B cell (primary cell): ENCODE results near the gene ADAMTS16. TPM values are rescaled to one million over a fixed set of nuclear protein-coding genes. Genes with fewer than 3 reads are reported as not detected.

Experiments used
- ATAC-seq: fragments of 200-7000 bp; cut with Tn5 transposase; one replicate; pipeline ENCODE4 v1.10.0; 2021; ENCODE audit warnings: low read depth, mild to moderate bottlenecking, moderate number of reproducible peaks, moderate library complexity
- CTCF ChIA-PET: fragments of 350-600 bp; sonication (Branson Sonifier 250); formaldehyde crosslinking; loops from one replicate; lab custom pipeline; 2021; ENCODE audit warnings: antibody characterized with exemption, inconsistent platforms; lab: Charles Lee
- POLR2A ChIA-PET: fragments of 350-600 bp; sonication (Branson Sonifier 250); formaldehyde crosslinking; loops from one replicate; lab custom pipeline; 2021; ENCODE audit warnings: antibody characterized with exemption; lab: Charles Lee
- DNase-seq: peaks from one replicate; pipeline ENCODE4 v3.0.0; 2013
- H2AFZ ChIP-seq: 2 replicates; pipeline ENCODE4 v1.6.1; 2012; ENCODE audit warnings: mild to moderate bottlenecking, low read depth, low read length; ENCODE audit not compliant: insufficient read depth, poor library complexity, severe bottlenecking
- H3K27ac ChIP-seq, 2 donors: 1 replicate in 1 of 2; 2 replicates in 1 of 2; pipeline ENCODE4 v1.5.1; 2012 to 2013; ENCODE audit warnings: low read length in 2 of 2, mild to moderate bottlenecking in 2 of 2, moderate library complexity in 1 of 2
- H3K27me3 ChIP-seq, 4 experiments: fragments of 200-600 bp in 1 of 4; sonication (generic) in 1 of 4; replicated peaks in 1 of 4; 1 replicate in 2 of 4; 2 replicates in 2 of 4; pipeline versions ENCODE4 v1.6.1 to v1.7.0; 2013 to 2016; ENCODE audit warnings: low read length in 3 of 4, mild to moderate bottlenecking in 2 of 4, mixed read lengths in 1 of 4, moderate library complexity in 1 of 4; ENCODE audit not compliant: insufficient read depth in 4 of 4, control insufficient read depth in 3 of 4; ENCODE audit errors: control extremely low read depth in 1 of 4
- H3K36me3 ChIP-seq, 2 experiments: replicated peaks in 1 of 2; 1 replicate in 1 of 2; 2 replicates in 1 of 2; pipeline versions ENCODE4 v1.6.1 to v1.7.1; 2013; ENCODE audit warnings: low read length in 1 of 2; ENCODE audit not compliant: insufficient read depth in 2 of 2, control insufficient read depth in 1 of 2; ENCODE audit errors: control extremely low read depth in 1 of 2, extremely low read depth in 1 of 2
- H3K4me1 ChIP-seq, 2 donors: fragments of 200-600 bp in 1 of 2; sonication (generic) in 1 of 2; 1 replicate in 1 of 2; 2 replicates in 1 of 2; pipeline versions ENCODE4 v1.5.1 to v1.6.1; 2013 to 2017; ENCODE audit warnings: low read length in 2 of 2; ENCODE audit not compliant: control insufficient read depth in 2 of 2, insufficient read depth in 2 of 2
- H3K4me2 ChIP-seq: replicated peaks from 2 replicates; pipeline ENCODE3; 2012; ENCODE audit warnings: mild to moderate bottlenecking, low read depth, low read length; ENCODE audit not compliant: poor library complexity, severe bottlenecking
- H3K4me3 ChIP-seq, 5 experiments: fragments of 200-600 bp in 1 of 5; sonication (generic) in 1 of 5; 1 replicate in 3 of 5; 2 replicates in 2 of 5; pipeline versions ENCODE4 v1.5.1 to v1.7.0; 2011 to 2016; ENCODE audit warnings: low read length in 4 of 5, mild to moderate bottlenecking in 4 of 5, low read depth in 2 of 5, control low read depth in 1 of 5, moderate library complexity in 1 of 5; ENCODE audit not compliant: insufficient read depth in 1 of 5; ENCODE audit errors: control extremely low read depth in 1 of 5, extremely low read depth in 1 of 5
- H3K79me2 ChIP-seq: fragments of 200-600 bp; sonication (generic); one replicate; pipeline ENCODE4 v1.6.0; 2016; ENCODE audit warnings: low read length; ENCODE audit not compliant: control insufficient read depth, insufficient read depth
- H3K9ac ChIP-seq: fragments of 200-600 bp; sonication (generic); 2 replicates; pipeline ENCODE4 v1.6.1; 2017; ENCODE audit warnings: mild to moderate bottlenecking, low read length, moderate library complexity
- H3K9me3 ChIP-seq, 3 donors: one replicate each; pipeline versions ENCODE4 v1.6.1 to v1.7.1; 2013; ENCODE audit warnings: low read length in 2 of 3; ENCODE audit not compliant: control insufficient read depth in 2 of 3, insufficient read depth in 1 of 3; ENCODE audit errors: control extremely low read depth in 1 of 3
- H4K20me1 ChIP-seq: 2 replicates; pipeline ENCODE4 v1.6.0; 2012; ENCODE audit warnings: mild to moderate bottlenecking, low read length; ENCODE audit not compliant: insufficient read depth, control insufficient read depth, poor library complexity, severe bottlenecking
- H3K27ac Mint-ChIP-seq: one replicate; pipeline ENCODE4 v1.8.0; 2021; ENCODE audit warnings: mixed read lengths
- H3K27me3 Mint-ChIP-seq: one replicate; pipeline ENCODE4 v1.8.0; 2021; ENCODE audit warnings: mixed read lengths
- H3K4me1 Mint-ChIP-seq: one replicate; pipeline ENCODE4 v1.8.0; 2021; ENCODE audit warnings: mixed read lengths
- H3K4me3 Mint-ChIP-seq: one replicate; pipeline ENCODE4 v1.8.0; 2021; ENCODE audit warnings: mixed read lengths
- H3K9me3 Mint-ChIP-seq: one replicate; pipeline ENCODE4 v1.8.0; 2022; ENCODE audit warnings: mixed read lengths; ENCODE audit not compliant: insufficient read depth
- CTCF ChIP-seq: fragments of 200-600 bp; IDR thresholded peaks from one replicate; pipeline ENCODE4 v1.8.0; 2022; ENCODE audit warnings: antibody characterized with exemption, mild to moderate bottlenecking
- EZH2 ChIP-seq: IDR thresholded peaks from 2 replicates; pipeline ENCODE4 v1.6.1; 2012; ENCODE audit warnings: borderline replicate concordance, low read depth, mild to moderate bottlenecking, moderate library complexity, low read length; ENCODE audit not compliant: insufficient read depth, poor library complexity, severe bottlenecking
- WGBS: methylation state at CpG from one replicate; pipeline ENCODE4 v1.1.5; 2013; ENCODE audit warnings: missing lambda C conversion rate; ENCODE audit not compliant: insufficient coverage; 5-methylcytosine and 5-hydroxymethylcytosine counted together
- intact Hi-C: fragments of 100-400 bp; cut with micrococcal nuclease; formaldehyde crosslinking; loops from one replicate; pipeline ENCODE4 v1.10.0; 2022
- polyA plus RNA-seq: library from polyadenylated mRNA; depleted of rRNA; stranded (reverse); fragments of >200 nt; gene quantifications from 2 replicates; pipeline ENCODE4 v1.2.3, GENCODE V29; 2012
- total RNA-seq, 2 donors: library from RNA; stranded (reverse); fragments of 120-200 nt in 1 of 2; gene quantifications; 1 replicate in 1 of 2; 2 replicates in 1 of 2; pipeline versions ENCODE4 v1.2.3 to v1.2.4, GENCODE V29; 2013 to 2022

The ADAMTS16 gene
- total and polyA plus RNA-seq, 2 donors (not counting 1 experiment from before 2014, with no cell fraction given) = not detected

GRCh38 chr5:5290674-5291334, 150.7 kb downstream of the ADAMTS16 start:
- CTCF ChIA-PET = no interaction called here
- no peaks in the 10 kb centered on the region for H4K20me1 ChIP-seq
- Mint-ChIP-seq H3K27me3 (peaks cover 3% of the 10 kb centered on the region), H3K4me3 (no peak overlapping the region), H3K9me3 (peaks cover under 1% of the 10 kb centered on the region), H3K4me1 (no peaks in the 10 kb centered on the region), H3K27ac (no peak overlapping the region)
- intact Hi-C loops = no loop called here
- DNase-seq (no peak), ATAC-seq (no peak)
- no peak overlapping the region for H3K27ac ChIP-seq
- peaks cover 0 to 16% (median 0%) of the 10 kb centered on the region in 3 donors for H3K9me3 ChIP-seq
- no peaks in the 10 kb centered on the region for H3K27me3 ChIP-seq
- no peaks in the 10 kb centered on the region for H3K79me2 ChIP-seq
- TF ChIP-seq EZH2 (no peak), CTCF (no peak)
- H3K36me3 ChIP-seq = no peaks in the 10 kb centered on the region
- no peak overlapping the region for H2AFZ ChIP-seq
- H3K9ac ChIP-seq = no peak overlapping the region
- 88% methylated on average over 7 of the region's 10 CpGs for WGBS
- no peak overlapping the region for H3K4me3 ChIP-seq
- H3K4me1 ChIP-seq = no peaks in the 10 kb centered on the region
- H3K4me2 ChIP-seq = no peak overlapping the region
- POLR2A ChIA-PET = no interaction called here

- no peak overlapping the region for H3K4me2 ChIP-seq
- H3K79me2 ChIP-seq = no peaks in the 10 kb centered on the region
- POLR2A ChIA-PET = no interaction called here
- H4K20me1 ChIP-seq = no peaks in the 10 kb centered on the region
- H3K27ac ChIP-seq = no peak overlapping the region
- no peaks in the 10 kb centered on the region for H3K4me1 Mint-ChIP-seq
- peaks cover 3% of the 10 kb centered on the region for H3K27me3 Mint-ChIP-seq
- no peaks in the 10 kb centered on the region for H3K9me3 Mint-ChIP-seq
- H3K4me1 ChIP-seq = no peaks in the 10 kb centered on the region
- no peak overlapping the region for H3K4me3 Mint-ChIP-seq
- no peak for ATAC-seq
- no peak overlapping the region for H3K27ac Mint-ChIP-seq
- H3K9ac ChIP-seq = no peak overlapping the region
- 68% methylated on average over 2 of the region's 7 CpGs for WGBS
- H2AFZ ChIP-seq = no peak overlapping the region
- intact Hi-C loops = no loop called here
- no peaks in the 10 kb centered on the region for H3K27me3 ChIP-seq
- H3K9me3 ChIP-seq = peaks cover 0 to 20% (median 0%) of the 10 kb centered on the region in 3 donors
- CTCF ChIA-PET = no interaction called here
- H3K36me3 ChIP-seq = no peaks in the 10 kb centered on the region
- H3K4me3 ChIP-seq = no peak overlapping the region
- DNase-seq = no peak
- no peak for TF ChIP-seq CTCF
- no peak for TF ChIP-seq EZH2
Observed at GRCh38 chr5:5291357-5291756, 151.2 kb downstream of the ADAMTS16 start.
